H1 (cell line): ENCODE data around the gene GLS. TPM values are rescaled to one million over a fixed set of nuclear protein-coding genes. Genes with fewer than 3 reads are reported as not detected.

ENCODE experiments used
- polyA plus RNA-seq, 7 experiments: library from polyadenylated mRNA; depleted of rRNA in 3 of 7; stranded (reverse) in 5 of 7; unstranded in 2 of 7; fragments of >200 nt in 5 of 7; fragments of 200-250 nt in 2 of 7; gene quantifications; 1 replicate in 5 of 7; 2 replicates in 1 of 7; 4 replicates in 1 of 7; pipeline versions ENCODE4 v1.2.1 to v1.2.3, GENCODE V29; 2011 to 2013; ENCODE audit warnings: missing spikeins in 2 of 7, mixed read lengths in 2 of 7
- total RNA-seq: library from RNA; stranded (reverse); fragmentation: NEBNext Ultra II Directional; extraction: Animal tissue kit (Norgen Biotek cat#: 25700); gene quantifications from 2 replicates; pipeline ENCODE4 v1.2.1, GENCODE V29; 2021
- TF ChIP-seq, protein P1 (sequence below), 3 experiments: IDR thresholded peaks; 1 replicate in 2 of 3; 2 replicates in 1 of 3; pipeline versions ENCODE4 v1.5.1 to v1.6.1; 2011; ENCODE audit warnings: low read length in 3 of 3, mild to moderate bottlenecking in 3 of 3, inconsistent platforms in 2 of 3, low read depth in 1 of 3, moderate library complexity in 1 of 3; ENCODE audit not compliant: insufficient read depth in 1 of 3; ENCODE audit errors: control extremely low read depth in 1 of 3

GLS gene
- total and polyA plus RNA-seq, 2 of the 8 experiments (the other 6 are each of a cell fraction or from before 2014, with no cell fraction given) = 15.7 to 89.8 TPM

DNA sequence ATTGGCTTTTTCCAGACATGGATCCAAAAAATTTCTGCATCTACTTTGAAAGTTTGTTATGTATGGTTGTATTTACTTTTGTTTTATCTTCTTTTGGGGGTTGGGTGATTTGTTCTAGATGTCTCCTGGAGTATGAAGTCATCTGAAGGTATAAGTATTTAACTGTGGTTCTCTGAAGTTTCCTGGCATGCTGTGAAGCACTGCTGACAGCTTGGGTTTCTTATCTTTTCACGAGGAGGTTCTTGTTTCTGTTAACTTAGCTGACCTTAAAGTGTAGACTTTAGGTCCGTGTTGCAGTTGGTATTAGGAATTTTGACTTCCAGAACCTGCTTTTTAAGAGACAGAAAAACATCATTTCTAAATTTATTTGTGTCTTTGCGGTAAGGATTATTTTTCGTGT lies 15.9 kb downstream of the GLS start (continued):
- TF ChIP-seq, protein P1, sequence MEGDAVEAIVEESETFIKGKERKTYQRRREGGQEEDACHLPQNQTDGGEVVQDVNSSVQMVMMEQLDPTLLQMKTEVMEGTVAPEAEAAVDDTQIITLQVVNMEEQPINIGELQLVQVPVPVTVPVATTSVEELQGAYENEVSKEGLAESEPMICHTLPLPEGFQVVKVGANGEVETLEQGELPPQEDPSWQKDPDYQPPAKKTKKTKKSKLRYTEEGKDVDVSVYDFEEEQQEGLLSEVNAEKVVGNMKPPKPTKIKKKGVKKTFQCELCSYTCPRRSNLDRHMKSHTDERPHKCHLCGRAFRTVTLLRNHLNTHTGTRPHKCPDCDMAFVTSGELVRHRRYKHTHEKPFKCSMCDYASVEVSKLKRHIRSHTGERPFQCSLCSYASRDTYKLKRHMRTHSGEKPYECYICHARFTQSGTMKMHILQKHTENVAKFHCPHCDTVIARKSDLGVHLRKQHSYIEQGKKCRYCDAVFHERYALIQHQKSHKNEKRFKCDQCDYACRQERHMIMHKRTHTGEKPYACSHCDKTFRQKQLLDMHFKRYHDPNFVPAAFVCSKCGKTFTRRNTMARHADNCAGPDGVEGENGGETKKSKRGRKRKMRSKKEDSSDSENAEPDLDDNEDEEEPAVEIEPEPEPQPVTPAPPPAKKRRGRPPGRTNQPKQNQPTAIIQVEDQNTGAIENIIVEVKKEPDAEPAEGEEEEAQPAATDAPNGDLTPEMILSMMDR (IDR thresholded peaks at IDR 0.05; ENCODE audit: control extremely low read depth in 1 of 3, insufficient read depth in 1 of 3, low read depth in 1 of 3, low read length in 3 of 3) = no peak
